Small intestine (tissue), 7 donors: ENCODE results near the gene ITGB5. TPM values are rescaled to one million over a fixed set of nuclear protein-coding genes. Genes with fewer than 3 reads are reported as not detected.

Source experiments
- DNase-seq, 2 donors: peaks; one replicate each; pipeline versions ENCODE4 v3.0.0 to v3.0.0-alpha.2; 2013
- FAIRE-seq: peaks from 2 replicates; lab custom pipeline; 2012; peaks lifted over from hg19 to GRCh38; lab: Jason Lieb, UNC
- H3K27ac ChIP-seq, 3 donors: one replicate each; pipeline ENCODE4 v1.5.1; 2013; ENCODE audit warnings: low read length in 2 of 3, mild to moderate bottlenecking in 2 of 3, control low read depth in 1 of 3, inconsistent platforms in 1 of 3, low read depth in 1 of 3, moderate library complexity in 1 of 3
- H3K27me3 ChIP-seq, 3 donors: one replicate each; pipeline ENCODE4 v1.6.1; 2013; ENCODE audit warnings: low read length in 3 of 3, inconsistent platforms in 1 of 3; ENCODE audit not compliant: control insufficient read depth in 3 of 3, insufficient read depth in 3 of 3
- H3K36me3 ChIP-seq, 3 donors: one replicate each; pipeline ENCODE4 v1.6.1; 2013; ENCODE audit warnings: low read length in 3 of 3, inconsistent platforms in 1 of 3, low read depth in 1 of 3, mild to moderate bottlenecking in 1 of 3, moderate library complexity in 1 of 3; ENCODE audit not compliant: control insufficient read depth in 3 of 3, insufficient read depth in 2 of 3
- H3K4me1 ChIP-seq, 3 donors: one replicate each; pipeline ENCODE4 v1.6.1; 2013; ENCODE audit warnings: low read length in 2 of 3, inconsistent platforms in 1 of 3, low read depth in 1 of 3, mild to moderate bottlenecking in 1 of 3, moderate library complexity in 1 of 3; ENCODE audit not compliant: control insufficient read depth in 3 of 3, insufficient read depth in 2 of 3
- H3K4me3 ChIP-seq, 3 donors: one replicate each; pipeline ENCODE4 v1.5.1; 2013; ENCODE audit warnings: low read length in 3 of 3, control low read depth in 1 of 3, inconsistent platforms in 1 of 3, low read depth in 1 of 3, mild to moderate bottlenecking in 1 of 3, moderate library complexity in 1 of 3
- H3K9me3 ChIP-seq, 2 donors: one replicate each; pipeline ENCODE4 v1.6.1; 2013; ENCODE audit warnings: low read depth in 1 of 2, low read length in 1 of 2; ENCODE audit not compliant: control insufficient read depth in 2 of 2, insufficient read depth in 1 of 2
- WGBS, 3 donors: extraction: QIAGEN DNeasy Blood & Tissue Kit; methylation state at CpG; one replicate each; pipeline ENCODE4 v1.1.7; 2013; 5-methylcytosine and 5-hydroxymethylcytosine counted together
- polyA plus RNA-seq, 4 donors: library from polyadenylated mRNA; stranded (reverse) in 3 of 4; unstranded in 1 of 4; fragments of 200-250 nt in 3 of 4; fragments of 120-200 nt in 1 of 4; gene quantifications; one replicate each; pipeline versions ENCODE4 v1.2.1 to v1.2.3, GENCODE V29; 2013
- donor health status: healthy with polysubstance abuse.
- donor health status: control.
- donor health status: control.
- donor health status: Bipolar disorder and iron deficiency.
- donor health status: healthy.

ITGB5 gene
- polyA plus RNA-seq, 4 donors = 9.4 to 74.3 (median 21.9) TPM

- no peak overlapping the region for H3K4me3 ChIP-seq
- WGBS, 3 donors = 77 to 93% (median 81%) methylated on average over 13 of the region's 13 CpGs
- DNase-seq = no peak
- no peaks in the 10 kb centered on the region for H3K27me3 ChIP-seq
- no peaks in the 10 kb centered on the region for H3K9me3 ChIP-seq
- no peak overlapping the region for H3K27ac ChIP-seq
- H3K4me1 ChIP-seq = peaks cover 0 to 24% (median 10%) of the 10 kb centered on the region in 3 donors
- H3K36me3 ChIP-seq = peaks cover 0 to 11% (median 0%) of the 10 kb centered on the region in 3 donors
- no peak for FAIRE-seq
Observed at GRCh38 chr3:124882816-124883747, 4.1 kb downstream of the ITGB5 start.

GRCh38 chr3:124881976-124882697, 5.0 kb downstream of the ITGB5 start:
- Histone ChIP-seq H3K9me3 (no peaks in the 10 kb centered on the region), H3K27ac (no peak overlapping the region), H3K36me3 (peaks cover 0 to 14% (median 0%) of the 10 kb centered on the region in 3 donors), H3K27me3 (no peaks in the 10 kb centered on the region), H3K4me3 (no peak overlapping the region), H3K4me1 (peaks cover 5 to 27% (median 14%) of the 10 kb centered on the region in 3 donors)
- DNase-seq (no peak), FAIRE-seq (no peak)
- 87 to 94% (median 89%) methylated on average over 11 of the region's 11 CpGs for WGBS, 3 donors

- peaks cover 0 to 13% (median 0%) of the 10 kb centered on the region in 3 donors for H3K36me3 ChIP-seq
- H3K4me3 ChIP-seq = no peak overlapping the region
- DNase-seq = no peak
- no peaks in the 10 kb centered on the region for H3K9me3 ChIP-seq
- peaks cover 8 to 28% (median 12%) of the 10 kb centered on the region in 3 donors for H3K4me1 ChIP-seq
- FAIRE-seq = no peak
- peak overlapping the region; percentile 51 to 89 (median 62) for H3K27ac ChIP-seq
- no peaks in the 10 kb centered on the region for H3K27me3 ChIP-seq
Observed at GRCh38 chr3:124879337-124879680, 7.9 kb downstream of the ITGB5 start.

- Histone ChIP-seq H3K27me3 (no peaks in the 10 kb centered on the region), H3K4me3 (no peak overlapping the region), H3K9me3 (no peaks in the 10 kb centered on the region), H3K4me1 (peaks cover 8 to 28% (median 12%) of the 10 kb centered on the region in 3 donors), H3K36me3 (peaks cover 0 to 9% (median 0%) of the 10 kb centered on the region in 3 donors), H3K27ac (peak overlapping the region; percentile 51 to 89 (median 62))
- FAIRE-seq (no peak), DNase-seq (peak; percentile 75 to 97)
- 4 to 12% (median 8%) methylated on average over 6 of the region's 6 CpGs for WGBS, 3 donors
Observed at GRCh38 chr3:124878561-124879336, 8.4 kb downstream of the ITGB5 start.

GRCh38 chr3:124877674-124878073, 9.5 kb downstream of the ITGB5 start:
- no peak overlapping the region for H3K4me3 ChIP-seq
- H3K4me1 ChIP-seq = peaks cover 8 to 28% (median 12%) of the 10 kb centered on the region in 3 donors
- H3K9me3 ChIP-seq = no peaks in the 10 kb centered on the region
- FAIRE-seq (no peak), DNase-seq (peak in 1 of 2 donors; percentile 37)
- no peaks in the 10 kb centered on the region for H3K27me3 ChIP-seq
- H3K27ac ChIP-seq = peak overlapping the region in 1 of 3 donors; percentile 3
- WGBS, 3 donors = 67 to 88% (median 80%) methylated on average over 3 of the region's 3 CpGs
- peaks cover 0 to 6% (median 0%) of the 10 kb centered on the region in 3 donors for H3K36me3 ChIP-seq

GRCh38 chr3:124876401-124876878, 10.7 kb downstream of the ITGB5 start:
- FAIRE-seq (no peak), DNase-seq (peak in 1 of 2 donors; percentile 20)
- H3K36me3 ChIP-seq = peaks cover 0 to 15% (median 2%) of the 10 kb centered on the region in 3 donors
- WGBS, 3 donors = 54 to 75% (median 69%) methylated on average over 3 of the region's 3 CpGs
- peaks cover 8 to 28% (median 12%) of the 10 kb centered on the region in 3 donors for H3K4me1 ChIP-seq
- no peaks in the 10 kb centered on the region for H3K27me3 ChIP-seq
- H3K9me3 ChIP-seq = no peaks in the 10 kb centered on the region
- H3K4me3 ChIP-seq = no peak overlapping the region
- H3K27ac ChIP-seq = peak overlapping the region in 1 of 3 donors; percentile 15

GRCh38 chr3:124873226-124873625, 13.9 kb downstream of the ITGB5 start:
- FAIRE-seq (no peak), DNase-seq (no peak)
- Histone ChIP-seq H3K9me3 (no peaks in the 10 kb centered on the region), H3K36me3 (peaks cover 0 to 37% (median 2%) of the 10 kb centered on the region in 3 donors), H3K4me1 (peaks cover 4 to 15% (median 8%) of the 10 kb centered on the region in 3 donors), H3K27ac (no peak overlapping the region), H3K27me3 (no peaks in the 10 kb centered on the region), H3K4me3 (no peak overlapping the region)
- 68 to 95% (median 74%) methylated on average over 1 of the region's 1 CpG for WGBS, 3 donors
